CD14-positive monocyte (primary cell): ENCODE measurements around the gene TXNIP. TPM values are rescaled to one million over a fixed set of nuclear protein-coding genes. Genes with fewer than 3 reads are reported as not detected.

Experiments
- DNase-seq, 3 donors: peaks; one replicate each; pipeline ENCODE4 v3.0.0-alpha.2; 2011 to 2022
- H2AFZ ChIP-seq: 2 replicates; pipeline ENCODE4 v1.6.0; 2012; ENCODE audit warnings: mild to moderate bottlenecking, low read depth, low read length, inconsistent platforms; ENCODE audit not compliant: insufficient read depth, poor library complexity, severe bottlenecking
- H3K27ac ChIP-seq, 2 donors: 1 replicate in 1 of 2; 2 replicates in 1 of 2; pipeline ENCODE4 v1.5.1; 2012 to 2013; ENCODE audit warnings: low read length in 2 of 2, control low read depth in 1 of 2, inconsistent platforms in 1 of 2, low read depth in 1 of 2, mild to moderate bottlenecking in 1 of 2
- H3K27me3 ChIP-seq, 2 donors: one replicate each; pipeline versions ENCODE4 v1.6.0 to v1.6.1; 2011 to 2013; ENCODE audit warnings: low read length in 2 of 2; ENCODE audit not compliant: control insufficient read depth in 2 of 2, insufficient read depth in 2 of 2
- H3K36me3 ChIP-seq, 2 donors: replicated peaks in 1 of 2; 1 replicate in 1 of 2; 2 replicates in 1 of 2; pipeline versions ENCODE4 v1.5.1 to v1.6.1; 2012 to 2013; ENCODE audit warnings: low read length in 2 of 2, control low read depth in 1 of 2, inconsistent platforms in 1 of 2, mild to moderate bottlenecking in 1 of 2; ENCODE audit not compliant: insufficient read depth in 2 of 2, control insufficient read depth in 1 of 2
- H3K4me1 ChIP-seq, 2 donors: 1 replicate in 1 of 2; 2 replicates in 1 of 2; pipeline versions ENCODE4 v1.5.1 to v1.6.1; 2012 to 2013; ENCODE audit warnings: low read length in 2 of 2, control low read depth in 1 of 2, inconsistent platforms in 1 of 2, mild to moderate bottlenecking in 1 of 2, moderate library complexity in 1 of 2; ENCODE audit not compliant: insufficient read depth in 2 of 2, control insufficient read depth in 1 of 2
- H3K4me2 ChIP-seq: replicated peaks from 2 replicates; pipeline ENCODE3; 2012; ENCODE audit warnings: low read length, moderate library complexity, mild to moderate bottlenecking; ENCODE audit not compliant: poor library complexity, severe bottlenecking; ENCODE audit errors: extremely low read depth
- H3K4me3 ChIP-seq, 3 experiments: fragments of 200-600 bp in 1 of 3; sonication (generic) in 1 of 3; replicated peaks in 1 of 3; 1 replicate in 2 of 3; 2 replicates in 1 of 3; pipeline ENCODE4 v1.5.1; 2011 to 2013; ENCODE audit warnings: low read length in 3 of 3, mild to moderate bottlenecking in 3 of 3, control low read depth in 2 of 3, low read depth in 2 of 3, inconsistent platforms in 1 of 3, moderate library complexity in 1 of 3
- H3K79me2 ChIP-seq: 2 replicates; pipeline ENCODE4 v1.6.0; 2012; ENCODE audit warnings: mild to moderate bottlenecking, control low read depth, inconsistent platforms, low read length, moderate library complexity; ENCODE audit not compliant: insufficient read depth
- H3K9ac ChIP-seq: 2 replicates; pipeline ENCODE4 v1.6.0; 2017; ENCODE audit warnings: low read length, mild to moderate bottlenecking; ENCODE audit not compliant: insufficient read depth, poor library complexity, severe bottlenecking
- H3K9me3 ChIP-seq, 2 donors: replicated peaks in 1 of 2; 1 replicate in 1 of 2; 2 replicates in 1 of 2; pipeline versions ENCODE4 v1.5.1 to v1.6.1; 2012 to 2013; ENCODE audit warnings: low read length in 2 of 2, control low read depth in 1 of 2; ENCODE audit not compliant: control insufficient read depth in 1 of 2, insufficient read depth in 1 of 2
- H4K20me1 ChIP-seq: 2 replicates; pipeline ENCODE4 v1.6.0; 2012; ENCODE audit warnings: mild to moderate bottlenecking, low read length, control low read depth, moderate library complexity; ENCODE audit not compliant: insufficient read depth
- H3K27ac Mint-ChIP-seq, 7 donors: one replicate each; pipeline ENCODE4 v1.8.0; 2020; ENCODE audit warnings: mild to moderate bottlenecking in 7 of 7, mixed read lengths in 7 of 7, moderate library complexity in 6 of 7, inconsistent platforms in 2 of 7
- H3K27me3 Mint-ChIP-seq, 3 donors: one replicate each; pipeline ENCODE4 v1.8.0; 2021 to 2022; ENCODE audit warnings: low read depth in 3 of 3, mild to moderate bottlenecking in 3 of 3, mixed read lengths in 3 of 3, moderate library complexity in 3 of 3, inconsistent platforms in 1 of 3
- H3K36me3 Mint-ChIP-seq, 2 donors: one replicate each; pipeline ENCODE4 v1.8.0; 2020; ENCODE audit warnings: mixed read lengths in 2 of 2, inconsistent platforms in 1 of 2, mild to moderate bottlenecking in 1 of 2
- H3K4me1 Mint-ChIP-seq: one replicate; pipeline ENCODE4 v1.8.0; 2020; ENCODE audit warnings: mild to moderate bottlenecking, mixed read lengths
- H3K4me3 Mint-ChIP-seq, 2 donors: one replicate each; pipeline ENCODE4 v1.8.0; 2020; ENCODE audit warnings: mild to moderate bottlenecking in 2 of 2, mixed read lengths in 2 of 2, moderate library complexity in 1 of 2
- H3K9me3 Mint-ChIP-seq, 7 donors: one replicate each; pipeline ENCODE4 v1.8.0; 2020 to 2022; ENCODE audit warnings: mixed read lengths in 7 of 7, mild to moderate bottlenecking in 6 of 7, moderate library complexity in 6 of 7, inconsistent platforms in 2 of 7
- CTCF ChIP-seq: fragments of 200-600 bp; IDR thresholded peaks from one replicate; pipeline ENCODE4 v1.8.0; 2022; ENCODE audit warnings: antibody characterized with exemption, mild to moderate bottlenecking
- WGBS: methylation state at CpG from one replicate; pipeline ENCODE4 v1.1.5; 2013; ENCODE audit warnings: missing lambda C conversion rate; ENCODE audit not compliant: insufficient coverage; 5-methylcytosine and 5-hydroxymethylcytosine counted together
- intact Hi-C, 2 donors: fragments of 100-400 bp; cut with micrococcal nuclease; formaldehyde crosslinking; loops; one replicate each; pipeline versions ENCODE4 v1.15.0 to v1.15.1; 2023
- polyA plus RNA-seq, 3 donors: library from polyadenylated mRNA; depleted of rRNA in 1 of 3; unstranded in 2 of 3; stranded (reverse) in 1 of 3; fragments of 300-500 nt in 2 of 3; fragments of >200 nt in 1 of 3; fragmentation: Illumina TruSeq in 2 of 3; gene quantifications; 1 replicate in 2 of 3; 2 replicates in 1 of 3; pipeline ENCODE4 v1.2.3, GENCODE V29; 2012 to 2021

TXNIP gene
- polyA plus RNA-seq, 3 donors, result 640 to 3,778 (median 844) TPM

GRCh38 chr1:145975216-145975615, 21.2 kb downstream of the TXNIP start:
- no peak for DNase-seq
- no peaks in the 10 kb centered on the region for H3K9me3 Mint-ChIP-seq
- H3K27ac Mint-ChIP-seq, result no peak overlapping the region
- peaks cover 28 to 32% of the 10 kb centered on the region in 2 donors for H3K4me1 ChIP-seq
- peaks cover 15% of the 10 kb centered on the region for H3K79me2 ChIP-seq
- no peak overlapping the region for H3K9ac ChIP-seq
- 84% methylated on average over 3 of the region's 4 CpGs for WGBS
- H3K27me3 Mint-ChIP-seq, result peaks cover 0 to 2% (median 0%) of the 10 kb centered on the region in 3 donors
- no peak overlapping the region for H3K27ac ChIP-seq
- H3K27me3 ChIP-seq, result no peaks in the 10 kb centered on the region
- no peak overlapping the region for H3K4me3 Mint-ChIP-seq
- no peaks in the 10 kb centered on the region for H3K9me3 ChIP-seq
- no peak overlapping the region for H3K4me3 ChIP-seq
- no peaks in the 10 kb centered on the region for H4K20me1 ChIP-seq
- peaks cover 0 to 6% of the 10 kb centered on the region in 2 donors for H3K36me3 ChIP-seq
- H3K36me3 Mint-ChIP-seq, result peaks cover 7 to 19% of the 10 kb centered on the region in 2 donors
- TF ChIP-seq CTCF, result no peak
- H2AFZ ChIP-seq, result no peak overlapping the region
- peaks cover 5% of the 10 kb centered on the region for H3K4me1 Mint-ChIP-seq
- no peak overlapping the region for H3K4me2 ChIP-seq
- intact Hi-C loops, result loop anchor here in 1 of 2 donors (5.0 kb wide), 1 partner anchor 58 kb away; the partner anchor contains the start of gene PEX11B

GRCh38 chr1:145974721-145975120, 21.7 kb downstream of the TXNIP start:
- Histone ChIP-seq H3K27ac (no peak overlapping the region), H3K9me3 (no peaks in the 10 kb centered on the region), H3K36me3 (peaks cover 0 to 6% of the 10 kb centered on the region in 2 donors), H4K20me1 (no peaks in the 10 kb centered on the region), H2AFZ (no peak overlapping the region), H3K27me3 (no peaks in the 10 kb centered on the region), H3K4me3 (no peak overlapping the region), H3K4me2 (no peak overlapping the region), H3K79me2 (peaks cover 15% of the 10 kb centered on the region), H3K9ac (no peak overlapping the region), H3K4me1 (peaks cover 23 to 27% of the 10 kb centered on the region in 2 donors)
- Mint-ChIP-seq H3K4me3 (no peak overlapping the region), H3K27ac (no peak overlapping the region), H3K36me3 (peaks cover 7 to 19% of the 10 kb centered on the region in 2 donors), H3K4me1 (peaks cover 5% of the 10 kb centered on the region), H3K9me3 (no peaks in the 10 kb centered on the region), H3K27me3 (peaks cover 0 to 2% (median 0%) of the 10 kb centered on the region in 3 donors)
- intact Hi-C loops, result loop anchor here in 1 of 2 donors (5.0 kb wide), 1 partner anchor 57 kb away; the partner anchor contains the start of gene PEX11B
- WGBS, result 96% methylated on average over 7 of the region's 7 CpGs
- TF ChIP-seq CTCF, result no peak
- no peak for DNase-seq
